Activated CD4-positive, alpha-beta T cell treated with anti-CD3 and anti-CD28 coated beads for 1 hour (primary cell): Measurements from ENCODE around the gene PGPEP1.
"Not testable (repeated sequence)": the region's sequence is repeated elsewhere in the genome, so short reads cannot be mapped to it uniquely, and the experiment has no call there.

Experiments
- DNase-seq: peaks from one replicate; pipeline ENCODE4 v3.0.0-alpha.2; 2020

The PGPEP1 gene

GRCh38 chr19:18308948-18309325 is 31.5 kb upstream of the PGPEP1 start:
- no peak for DNase-seq

GRCh38 chr19:18309525-18310064 is 30.8 kb upstream of the PGPEP1 start:
- DNase-seq = no peak

- no peak for DNase-seq
Measured at GRCh38 chr19:18310118-18310909, 30.1 kb upstream of the PGPEP1 start.

- no peak for DNase-seq
Measured at GRCh38 chr19:18310966-18311365, 29.4 kb upstream of the PGPEP1 start.

GRCh38 chr19:18311502-18312091 is 28.8 kb upstream of the PGPEP1 start:
- no peak for DNase-seq

- no peak for DNase-seq
Measured at GRCh38 chr19:18312092-18312534, 28.3 kb upstream of the PGPEP1 start.

- no peak for DNase-seq
Measured at GRCh38 chr19:18313398-18313797, 27.0 kb upstream of the PGPEP1 start.

GRCh38 chr19:18317961-18318800 is 22.2 kb upstream of the PGPEP1 start:
- no peak for DNase-seq

GRCh38 chr19:18319591-18320135 is 20.7 kb upstream of the PGPEP1 start:
- DNase-seq = no peak

GRCh38 chr19:18320865-18321733 is 19.3 kb upstream of the PGPEP1 start:
- DNase-seq = no peak

- no peak for DNase-seq
Measured at GRCh38 chr19:18321734-18322102, 18.7 kb upstream of the PGPEP1 start.

GRCh38 chr19:18322318-18322758 is 18.1 kb upstream of the PGPEP1 start:
- no peak for DNase-seq

GRCh38 chr19:18322759-18323460 is 17.5 kb upstream of the PGPEP1 start, which contains the start of gene LSM4:
LSM4 (minus strand) TSS chr19:18323076; CDS start chr19:18323020, 56 bp downstream.
- peak; percentile 100 for DNase-seq

GRCh38 chr19:18324373-18324731 is 16.0 kb upstream of the PGPEP1 start:
- not testable (repeated sequence) for DNase-seq

GRCh38 chr19:18326772-18327171 is 13.6 kb upstream of the PGPEP1 start:
- DNase-seq = no peak

- peak; percentile 76 for DNase-seq
Measured at GRCh38 chr19:18328340-18329034, 11.9 kb upstream of the PGPEP1 start.

GRCh38 chr19:18329035-18329376 is 11.4 kb upstream of the PGPEP1 start:
- no peak for DNase-seq

- DNase-seq = no peak
Measured at GRCh38 chr19:18330868-18331267, 9.5 kb upstream of the PGPEP1 start.

- DNase-seq = no peak
Measured at GRCh38 chr19:18332917-18333530, 7.4 kb upstream of the PGPEP1 start.

- DNase-seq = no peak
Measured at GRCh38 chr19:18333680-18334079, 6.7 kb upstream of the PGPEP1 start.
